GM18909 (cell line): ENCODE results near the gene THG1L.
"Not testable (repeated sequence)": the region's sequence is repeated elsewhere in the genome, so short reads cannot be mapped to it uniquely, and the experiment has no call there.

Experiments used
- ATAC-seq: cut with Tn5 transposase; IDR thresholded peaks from one replicate; pipeline ENCODE4 v1.9.1; 2021; ENCODE audit warnings: mild to moderate bottlenecking; ENCODE audit not compliant: unreplicated experiment, poor library complexity

THG1L gene

DNA sequence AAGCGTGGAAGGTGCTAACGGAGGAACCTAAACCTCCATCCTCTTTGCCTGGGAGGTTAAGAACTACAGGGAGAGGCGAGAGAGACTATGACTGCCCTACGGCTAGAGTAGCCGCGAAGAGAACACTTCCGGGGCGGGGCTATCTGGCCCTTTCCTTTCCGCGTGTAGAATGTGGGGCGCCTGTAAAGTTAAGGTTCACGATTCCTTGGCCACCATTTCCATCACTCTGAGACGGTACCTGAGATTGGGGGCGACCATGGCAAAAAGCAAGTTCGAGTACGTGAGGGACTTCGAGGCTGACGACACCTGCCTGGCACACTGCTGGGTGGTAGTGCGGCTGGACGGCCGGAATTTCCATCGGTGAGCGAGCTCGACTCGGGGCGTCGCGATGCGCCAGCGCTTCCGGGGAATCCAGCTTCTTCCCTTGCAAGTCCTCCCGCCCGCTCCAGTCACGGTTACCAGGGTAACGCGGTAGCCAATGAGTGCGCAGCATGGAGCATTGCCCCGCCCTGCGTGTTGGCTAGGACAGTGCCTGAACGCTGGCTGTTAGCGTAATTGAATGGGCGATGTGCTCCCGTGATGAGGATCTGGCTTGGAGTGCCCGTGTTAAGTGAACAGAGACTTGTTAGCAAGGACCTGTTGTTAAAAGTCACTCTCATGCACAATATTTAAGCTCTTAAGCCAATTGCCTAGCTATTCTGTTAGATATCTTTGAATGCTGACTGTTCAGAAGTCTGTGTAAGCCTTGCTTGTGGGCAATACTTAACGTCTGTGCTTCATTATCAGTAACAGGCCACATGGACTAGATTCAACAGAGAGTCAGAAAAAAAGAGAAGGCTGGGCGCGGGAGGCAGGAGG lies at the start of gene THG1L:
Gene THG1L, plus strand, starts transcription at position 149 of the 858 bp plus-strand sequence. Its CDS starts 21 bp downstream, at position 170.
- peak; percentile 96 for ATAC-seq

DNA sequence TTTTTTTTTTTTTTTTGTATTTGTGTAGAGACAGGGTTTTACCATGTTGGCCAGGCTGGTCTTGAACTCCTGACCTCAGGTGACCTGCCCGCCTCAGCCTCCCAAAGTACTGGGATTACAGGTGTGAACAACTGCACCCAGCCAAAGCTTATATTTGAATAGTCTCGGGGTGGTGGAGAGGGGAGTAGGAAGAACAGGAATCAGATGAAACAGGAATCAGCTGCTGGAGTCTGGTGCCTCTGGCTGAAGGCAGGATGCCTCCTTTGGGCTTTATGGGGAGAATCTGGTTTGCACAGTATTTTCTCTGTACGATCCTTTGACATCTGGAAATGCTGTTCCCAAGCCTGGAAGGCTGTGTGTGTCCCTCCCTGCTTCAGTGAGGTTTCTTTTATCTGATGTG lies 49.0 kb upstream of the THG1L start:
- no peak for ATAC-seq

DNA sequence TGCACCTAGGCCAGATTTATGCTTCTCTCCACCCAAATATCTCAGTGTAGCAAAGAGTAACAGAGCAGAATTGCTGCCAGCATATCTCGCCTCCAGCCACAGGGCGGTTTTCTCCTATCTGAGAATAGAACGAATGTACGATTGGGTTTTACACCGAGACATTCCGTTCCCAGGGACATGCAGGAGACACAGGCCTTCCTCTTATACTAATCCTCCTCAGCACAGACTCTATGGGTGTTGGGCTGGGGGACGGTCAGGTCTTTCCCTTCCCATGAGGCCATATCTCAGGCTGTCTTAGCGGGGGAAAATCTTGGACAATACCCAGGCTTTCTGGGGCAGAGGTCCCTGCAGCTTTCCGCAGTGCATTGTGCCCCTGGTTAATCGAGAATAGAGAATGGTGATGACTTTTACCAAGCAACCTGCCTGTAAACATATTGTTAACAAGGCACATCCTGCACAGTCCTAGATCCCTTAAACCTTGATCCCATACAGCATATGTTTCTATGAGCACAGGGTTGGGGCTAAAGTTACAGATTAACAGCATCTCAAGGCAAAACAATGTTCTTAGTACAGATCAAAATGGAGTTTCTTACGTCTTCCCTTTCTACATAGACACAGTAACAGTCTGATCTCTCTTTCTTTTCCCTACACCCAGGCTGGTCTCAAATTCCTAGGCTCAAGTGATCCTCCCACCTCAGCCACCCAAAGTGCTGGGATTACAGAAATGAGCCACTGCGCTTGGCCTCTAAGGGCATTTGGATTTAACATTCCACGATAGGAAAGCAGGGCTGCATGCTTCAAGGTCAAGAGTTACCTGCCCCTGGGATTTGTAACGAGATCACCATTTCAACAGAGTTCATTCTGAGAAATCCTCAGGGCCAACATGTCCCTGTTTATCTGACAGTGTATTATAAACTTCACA lies 44.7 kb upstream of the THG1L start:
- ATAC-seq: not testable (repeated sequence)

DNA sequence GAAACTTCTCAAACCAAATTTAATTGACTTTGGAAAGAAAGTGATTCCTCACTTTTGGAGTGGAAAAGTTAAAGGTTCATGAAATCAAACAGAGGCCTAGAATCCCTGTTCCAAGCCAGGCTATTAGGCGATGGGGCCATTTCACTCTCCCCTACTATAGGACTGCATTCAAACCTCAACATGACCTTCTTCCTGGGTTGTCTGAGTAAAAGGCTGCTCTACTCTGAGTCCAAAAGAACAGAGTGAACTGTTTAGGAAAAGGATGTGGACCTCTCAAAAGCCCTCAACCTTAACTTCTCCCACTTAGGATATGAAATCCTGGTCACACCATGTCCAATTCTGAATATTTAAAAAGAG lies 44.0 kb upstream of the THG1L start:
- ATAC-seq: no peak

DNA sequence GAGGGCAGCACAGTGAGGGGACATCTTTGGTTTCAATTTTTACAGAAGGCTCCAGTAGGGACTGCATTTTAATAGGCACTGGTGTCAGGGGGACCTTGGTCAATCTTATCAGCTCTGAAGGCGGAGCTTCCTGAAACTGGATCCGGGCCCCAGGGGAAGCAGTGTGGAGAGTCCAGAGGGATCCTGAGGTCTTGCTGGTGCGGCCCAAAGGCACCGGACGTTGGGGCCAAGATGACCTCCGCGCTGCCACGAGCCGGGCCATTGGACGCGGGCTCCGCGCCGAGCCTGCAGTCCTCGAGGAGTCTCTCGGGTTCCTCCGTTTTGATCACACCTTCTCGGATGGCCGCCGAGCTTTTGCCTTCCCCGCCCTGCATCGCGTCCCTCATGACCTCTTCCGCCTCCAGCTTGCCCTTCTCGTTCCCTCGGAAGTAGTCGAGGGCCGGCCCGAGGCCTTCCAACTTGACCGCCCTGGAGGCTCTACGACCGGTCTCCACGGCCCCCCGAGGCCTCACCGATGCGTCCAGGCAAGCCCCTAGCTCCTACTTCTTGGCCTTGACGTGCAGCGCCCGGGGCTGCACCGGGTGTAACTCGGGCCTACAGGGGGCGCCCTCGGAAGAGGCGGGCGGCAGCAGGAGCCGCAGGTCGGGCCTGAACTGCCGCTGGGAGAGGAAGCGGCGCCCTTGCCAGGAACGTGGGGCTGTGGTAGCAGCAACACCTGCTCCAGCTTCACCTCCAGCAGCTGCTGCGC lies 41.1 kb upstream of the THG1L start:
- ATAC-seq: no peak

DNA sequence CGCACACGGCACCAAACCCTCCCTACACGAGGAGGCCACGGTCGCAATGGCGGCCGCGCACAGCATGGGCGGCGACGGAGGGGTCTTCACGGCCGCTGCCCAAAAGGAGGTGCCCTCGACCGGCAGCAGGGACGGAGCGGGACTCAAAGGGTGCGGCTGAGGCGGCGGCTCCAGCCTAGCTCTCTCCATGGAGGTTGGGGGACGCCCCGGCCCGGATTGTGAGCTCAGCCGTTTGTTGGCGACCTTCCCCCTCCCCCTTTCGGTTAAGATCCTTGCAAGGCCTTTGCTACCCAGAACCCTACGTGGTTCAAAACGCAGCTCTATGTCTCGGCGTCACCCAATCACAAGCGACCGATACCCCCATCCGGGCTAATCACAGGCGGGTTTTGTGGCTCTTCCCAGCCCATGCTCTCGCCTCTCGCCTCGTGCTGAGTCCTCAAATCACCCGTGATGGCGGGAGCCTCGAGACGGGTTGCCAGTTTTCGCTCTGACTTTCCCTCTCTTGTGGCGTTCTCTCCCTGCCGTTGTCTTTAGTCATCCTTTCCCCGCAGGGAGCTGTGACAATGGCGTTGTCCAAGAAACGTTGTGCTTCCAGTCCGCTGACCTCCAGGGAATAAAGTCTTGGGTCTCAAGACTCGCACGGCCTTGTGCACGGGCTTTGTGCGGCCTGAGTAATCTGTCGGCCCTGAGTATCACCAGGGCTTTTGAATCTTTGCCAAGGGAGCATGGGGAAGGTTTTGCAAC lies 40.4 kb upstream of the THG1L start:
- no peak for ATAC-seq

DNA sequence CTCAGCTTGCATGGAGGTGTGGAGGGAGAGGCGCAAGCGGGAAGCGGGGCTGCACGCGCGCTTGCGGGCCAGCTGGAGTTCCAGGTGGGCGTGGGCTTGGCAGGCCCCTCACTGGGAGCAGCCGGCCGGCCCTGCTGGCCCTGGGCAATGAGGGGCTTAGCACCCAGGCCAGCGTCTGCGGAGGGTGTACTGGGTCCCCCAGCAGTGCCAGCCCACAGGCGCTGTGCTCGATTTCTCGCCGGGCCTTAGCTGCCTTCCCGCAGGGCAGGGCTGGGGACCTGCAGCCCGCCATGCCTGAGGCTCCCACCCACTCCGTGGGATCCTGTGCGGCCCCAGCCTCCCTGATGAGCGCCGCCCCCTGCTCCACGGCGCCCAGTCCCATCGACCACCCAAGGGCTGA lies 37.4 kb upstream of the THG1L start:
- not testable (repeated sequence) for ATAC-seq

DNA sequence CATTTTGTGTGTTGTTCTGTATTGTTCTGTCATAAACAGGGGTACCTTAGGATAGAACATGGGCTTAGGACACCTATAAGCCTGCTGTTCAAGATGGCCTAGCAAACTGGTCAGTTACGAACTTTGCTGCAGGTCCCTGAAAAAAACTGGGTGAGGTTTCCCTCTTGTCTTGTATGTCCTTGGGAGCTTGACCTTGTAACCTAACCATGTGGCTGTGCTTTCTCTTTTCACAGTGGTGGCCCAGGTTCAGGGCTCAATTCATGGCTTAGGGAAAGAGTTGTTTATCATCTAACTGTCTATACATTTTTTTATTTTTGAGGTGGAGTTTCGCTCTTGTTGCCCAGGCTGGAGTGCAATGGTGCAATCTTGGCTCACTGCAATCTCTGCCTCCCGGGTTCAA lies 35.1 kb upstream of the THG1L start:
- not testable (repeated sequence) for ATAC-seq

DNA sequence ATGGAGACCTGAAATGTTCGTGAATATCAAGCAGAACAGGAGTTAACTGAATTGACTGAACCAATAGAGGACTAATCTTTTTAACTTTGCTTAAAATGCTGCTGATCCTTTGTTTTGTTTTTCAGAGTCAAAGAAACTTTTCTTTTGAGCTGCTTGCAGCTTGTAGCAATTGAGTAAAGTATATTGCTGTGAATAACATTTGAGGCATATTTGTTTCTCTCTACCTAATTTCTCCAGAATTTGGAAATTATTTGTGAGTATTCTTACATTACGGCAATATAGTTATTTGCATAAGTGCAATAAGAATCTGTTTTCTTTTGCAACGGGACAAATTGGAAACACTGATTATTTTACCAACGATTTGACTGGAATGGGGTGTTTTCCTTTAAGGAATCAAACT lies 32.5 kb upstream of the THG1L start:
- ATAC-seq: not testable (repeated sequence)

DNA sequence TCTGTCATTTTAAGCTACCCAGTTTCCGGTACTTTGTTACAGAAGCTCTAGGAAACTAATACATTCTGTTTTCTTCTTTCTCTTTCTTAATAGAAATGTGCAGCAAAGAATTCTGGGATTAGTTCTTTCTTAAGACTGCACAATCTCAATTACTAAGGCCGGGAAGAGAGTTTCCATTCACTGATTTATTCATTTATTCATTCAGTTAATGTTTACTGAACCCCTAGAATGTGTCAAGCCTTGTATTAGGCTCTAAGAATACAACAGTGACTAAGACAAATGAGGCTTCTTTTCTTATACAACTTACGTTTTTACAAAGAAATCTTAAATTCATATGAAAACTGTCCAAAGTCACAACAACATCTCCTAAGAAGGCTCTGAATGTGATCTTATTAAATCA lies 27.5 kb upstream of the THG1L start:
- no peak for ATAC-seq

DNA sequence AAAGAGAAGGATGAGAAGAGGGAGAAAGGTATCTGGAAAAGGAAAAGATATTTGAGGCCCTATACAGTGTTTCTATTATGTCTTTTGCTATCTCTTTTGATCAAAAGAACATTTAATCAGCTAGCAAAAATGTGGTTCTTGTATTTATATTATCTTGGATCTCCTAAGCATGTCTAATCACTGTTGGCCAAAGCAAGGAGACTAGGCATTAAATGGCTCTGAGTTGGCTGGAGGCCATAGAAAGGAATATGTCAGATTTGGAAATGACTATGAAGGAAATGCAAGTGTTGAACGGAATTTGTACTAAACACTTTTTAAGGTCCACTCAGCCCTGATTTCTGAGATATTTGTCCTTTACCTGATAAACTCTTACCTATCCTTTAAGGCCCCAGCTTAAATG lies 22.4 kb upstream of the THG1L start:
- no peak for ATAC-seq

DNA sequence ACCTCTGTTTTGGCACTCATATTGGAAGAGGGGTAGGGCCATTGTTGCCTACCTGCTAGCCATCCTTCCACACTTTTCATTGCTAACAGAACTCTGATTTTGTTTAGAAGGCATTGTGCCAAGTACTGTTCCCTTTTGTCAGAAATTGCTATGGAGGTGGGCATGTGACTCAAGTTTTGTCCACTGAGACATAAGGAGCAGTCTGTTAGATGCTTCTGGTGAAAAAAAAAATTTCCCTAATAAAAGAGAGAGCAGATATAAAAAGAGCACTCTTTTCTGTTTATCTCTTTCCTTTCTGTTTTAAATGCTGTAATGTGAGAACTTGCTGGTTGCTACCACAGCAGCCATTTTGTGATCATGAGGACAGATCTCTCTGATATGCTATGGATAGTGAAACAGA lies 21.9 kb upstream of the THG1L start:
- ATAC-seq: no peak

DNA sequence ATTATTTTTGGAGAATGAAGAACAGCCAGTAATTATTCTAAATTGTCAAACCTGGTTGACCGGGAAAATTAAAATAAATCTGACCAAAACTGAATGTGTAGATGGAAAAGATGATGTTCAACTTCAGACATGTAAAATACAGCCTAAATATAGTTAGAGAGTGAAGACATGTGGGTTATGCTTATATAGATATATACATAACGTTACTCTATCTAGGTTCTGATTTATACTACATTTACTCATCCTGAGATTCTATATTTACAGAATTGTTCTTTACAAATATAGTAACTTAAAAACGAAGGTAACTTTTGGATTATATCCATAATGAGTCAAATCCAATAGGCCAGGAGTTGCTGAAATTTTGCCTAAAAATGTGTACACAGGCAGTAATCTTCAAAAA lies 20.8 kb upstream of the THG1L start:
- ATAC-seq: no peak

DNA sequence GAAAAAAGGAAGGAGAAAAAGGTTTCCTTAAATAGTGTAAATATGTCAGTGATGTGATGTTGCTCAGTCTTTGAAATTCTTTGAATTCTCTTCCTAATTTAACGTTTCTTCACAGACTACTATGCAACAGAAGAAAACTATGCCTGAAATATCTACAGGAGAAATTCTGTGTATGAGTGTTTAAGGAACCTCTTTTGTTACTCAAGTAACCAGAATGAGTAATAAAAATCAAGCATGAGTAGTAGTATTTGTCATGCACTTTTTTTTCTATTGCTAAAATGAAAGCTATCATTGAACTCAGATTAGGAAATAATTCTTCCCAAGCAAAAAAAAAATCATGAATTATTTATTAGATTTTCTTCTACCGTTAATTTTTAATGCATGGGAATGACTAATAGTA lies 20.3 kb upstream of the THG1L start:
- ATAC-seq: no peak

DNA sequence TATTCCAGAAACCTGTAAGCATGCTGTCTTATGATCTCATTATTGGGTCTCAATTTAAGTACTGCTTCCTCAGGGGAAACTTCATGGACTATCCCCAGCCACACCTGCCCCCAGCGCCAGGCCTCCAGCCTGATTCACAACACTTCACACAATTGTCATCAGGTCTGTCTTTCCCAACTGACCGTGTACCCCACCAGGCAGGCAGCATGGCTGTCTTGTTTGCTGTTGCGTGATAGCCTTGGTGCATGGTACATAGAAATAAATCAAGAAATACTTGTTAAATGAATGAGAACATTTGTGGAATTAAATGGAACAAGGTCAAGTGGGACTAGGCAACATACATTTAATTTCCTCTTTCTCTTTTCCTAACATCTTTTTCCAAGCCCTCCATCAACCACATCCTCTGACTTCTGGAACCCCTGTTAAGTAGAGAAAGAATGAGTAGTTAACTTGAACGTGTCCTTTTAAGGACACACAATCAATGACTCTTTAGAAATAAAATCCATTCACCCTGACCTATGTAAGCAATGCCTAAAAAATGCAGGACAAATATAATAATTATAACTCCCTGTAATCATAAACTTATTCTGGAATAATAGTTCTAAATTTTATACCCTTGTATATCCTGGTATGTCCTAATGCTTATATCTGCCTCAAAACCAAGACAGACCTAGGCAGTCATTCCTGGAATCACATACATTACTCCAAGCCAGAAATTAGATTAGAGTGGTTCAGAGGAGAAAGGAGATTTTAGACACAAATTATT lies 17.2 kb upstream of the THG1L start:
- ATAC-seq: no peak

DNA sequence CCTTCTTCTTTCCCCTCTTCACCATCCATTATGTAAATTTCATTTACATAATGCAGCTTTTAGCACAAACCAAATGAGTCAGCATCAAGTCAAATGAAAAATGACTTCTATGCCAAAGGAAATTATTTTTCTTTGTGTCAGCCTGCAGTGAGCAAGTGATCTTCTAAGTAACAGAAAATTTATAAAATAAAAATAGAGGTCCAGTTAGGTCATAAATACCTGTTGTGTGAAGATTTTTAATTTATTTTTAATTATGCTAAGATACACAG lies 16.7 kb upstream of the THG1L start:
- ATAC-seq: no peak

DNA sequence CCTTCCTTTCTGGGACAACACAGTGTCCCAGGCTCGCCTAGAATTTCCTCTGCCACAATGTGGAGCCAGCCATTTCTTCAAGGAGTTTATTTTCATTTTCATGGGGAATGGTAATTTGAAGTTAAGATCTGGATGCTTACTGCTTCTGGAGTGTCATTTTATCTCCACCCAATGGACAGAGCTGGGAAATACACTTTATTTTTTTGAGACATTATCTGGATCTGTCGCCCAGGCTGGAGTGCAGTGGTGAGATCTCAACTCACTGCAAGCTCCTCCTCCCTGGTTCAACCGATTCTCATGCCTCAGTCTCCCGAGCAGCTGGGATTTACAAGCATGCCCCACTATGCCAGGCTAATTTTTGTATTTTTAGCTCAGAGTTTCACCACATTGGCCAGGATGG lies 12.7 kb upstream of the THG1L start:
- ATAC-seq: peak; percentile 70

DNA sequence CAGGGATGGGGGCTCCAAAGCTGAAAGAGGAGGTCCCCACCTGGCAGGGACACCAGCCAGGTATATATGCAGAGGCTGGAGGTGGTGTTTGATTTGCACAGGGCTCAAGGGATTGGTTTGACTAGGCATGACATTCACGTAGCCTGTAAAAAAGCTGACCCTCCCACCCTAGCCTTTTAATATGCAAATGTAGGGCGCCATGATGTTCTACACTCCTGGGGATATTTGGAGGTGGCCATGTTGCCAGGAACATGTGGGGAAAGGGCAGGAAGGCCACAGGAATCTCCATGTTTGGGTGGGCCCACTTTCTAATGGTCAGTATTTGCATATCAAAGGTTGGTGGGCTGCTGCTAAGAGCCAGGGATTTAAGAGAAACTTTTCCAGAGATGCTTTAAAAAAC lies 12.0 kb upstream of the THG1L start:
- ATAC-seq: no peak

DNA sequence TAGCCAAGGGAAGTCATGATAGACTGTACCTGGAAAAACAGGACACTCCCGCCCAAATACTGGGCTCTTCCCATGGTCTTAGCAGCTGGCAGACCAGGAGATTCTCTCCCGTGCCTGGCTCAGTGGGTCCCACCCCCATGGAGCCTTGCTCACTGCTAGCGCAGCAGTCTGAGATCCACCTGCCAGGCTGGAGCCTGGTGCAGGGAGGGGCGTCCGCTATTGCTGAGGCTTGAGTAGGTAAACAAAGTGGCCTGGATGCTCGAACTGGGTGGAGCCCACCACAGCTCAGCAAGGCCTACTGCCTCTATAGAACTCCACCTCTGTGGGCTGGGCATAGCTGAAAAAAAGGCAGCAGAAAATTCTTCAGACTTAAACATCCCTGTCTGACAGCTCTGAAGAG lies 10.1 kb upstream of the THG1L start:
- no peak for ATAC-seq

DNA sequence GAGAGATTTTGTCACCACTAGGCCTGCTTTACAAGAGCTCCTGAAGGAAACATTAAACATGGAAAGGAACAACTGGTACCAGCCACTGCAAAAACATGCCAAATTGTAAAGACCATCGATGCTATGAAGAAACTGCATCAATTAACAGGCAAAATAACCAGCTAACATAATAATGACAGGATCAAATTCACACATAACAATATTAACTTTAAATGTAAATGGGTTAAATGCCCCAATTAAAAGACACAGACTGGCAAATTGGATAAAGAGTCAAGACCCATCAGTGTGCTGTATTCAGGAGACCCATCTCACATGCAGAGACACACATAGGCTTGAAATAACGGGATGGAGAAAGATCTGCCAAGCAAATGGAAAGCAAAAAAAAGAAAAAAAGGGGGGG lies 8.3 kb upstream of the THG1L start:
- not testable (repeated sequence) for ATAC-seq
